DND-41 (cell line): ENCODE results near the gene RPS25.

Experiments
- EZH2 ChIP-seq: IDR thresholded peaks from 3 replicates; pipeline ENCODE4 v1.6.1; 2012; ENCODE audit warnings: borderline replicate concordance, low read depth, mild to moderate bottlenecking, moderate library complexity, low read length, inconsistent platforms; ENCODE audit not compliant: severe bottlenecking
- TF ChIP-seq, protein P1 (sequence below): IDR thresholded peaks from 2 replicates; pipeline ENCODE4 v1.5.1; 2012; ENCODE audit warnings: borderline replicate concordance, low read length, moderate library complexity, mild to moderate bottlenecking; ENCODE audit not compliant: poor library complexity, severe bottlenecking; ENCODE audit errors: extremely low read depth

GRCh38 chr11:119038884-119039283 is 20.7 kb upstream of the RPS25 start:
- TF ChIP-seq, protein P1, sequence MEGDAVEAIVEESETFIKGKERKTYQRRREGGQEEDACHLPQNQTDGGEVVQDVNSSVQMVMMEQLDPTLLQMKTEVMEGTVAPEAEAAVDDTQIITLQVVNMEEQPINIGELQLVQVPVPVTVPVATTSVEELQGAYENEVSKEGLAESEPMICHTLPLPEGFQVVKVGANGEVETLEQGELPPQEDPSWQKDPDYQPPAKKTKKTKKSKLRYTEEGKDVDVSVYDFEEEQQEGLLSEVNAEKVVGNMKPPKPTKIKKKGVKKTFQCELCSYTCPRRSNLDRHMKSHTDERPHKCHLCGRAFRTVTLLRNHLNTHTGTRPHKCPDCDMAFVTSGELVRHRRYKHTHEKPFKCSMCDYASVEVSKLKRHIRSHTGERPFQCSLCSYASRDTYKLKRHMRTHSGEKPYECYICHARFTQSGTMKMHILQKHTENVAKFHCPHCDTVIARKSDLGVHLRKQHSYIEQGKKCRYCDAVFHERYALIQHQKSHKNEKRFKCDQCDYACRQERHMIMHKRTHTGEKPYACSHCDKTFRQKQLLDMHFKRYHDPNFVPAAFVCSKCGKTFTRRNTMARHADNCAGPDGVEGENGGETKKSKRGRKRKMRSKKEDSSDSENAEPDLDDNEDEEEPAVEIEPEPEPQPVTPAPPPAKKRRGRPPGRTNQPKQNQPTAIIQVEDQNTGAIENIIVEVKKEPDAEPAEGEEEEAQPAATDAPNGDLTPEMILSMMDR, result no peak
- no peak for TF ChIP-seq EZH2
